Fibroblast of skin of right quadriceps (primary cell): ENCODE results near the gene MNX1.

Experiments used
- DNase-seq: peaks from one replicate; pipeline ENCODE4 v3.0.0-alpha.2; 2013

Gene MNX1

DNA sequence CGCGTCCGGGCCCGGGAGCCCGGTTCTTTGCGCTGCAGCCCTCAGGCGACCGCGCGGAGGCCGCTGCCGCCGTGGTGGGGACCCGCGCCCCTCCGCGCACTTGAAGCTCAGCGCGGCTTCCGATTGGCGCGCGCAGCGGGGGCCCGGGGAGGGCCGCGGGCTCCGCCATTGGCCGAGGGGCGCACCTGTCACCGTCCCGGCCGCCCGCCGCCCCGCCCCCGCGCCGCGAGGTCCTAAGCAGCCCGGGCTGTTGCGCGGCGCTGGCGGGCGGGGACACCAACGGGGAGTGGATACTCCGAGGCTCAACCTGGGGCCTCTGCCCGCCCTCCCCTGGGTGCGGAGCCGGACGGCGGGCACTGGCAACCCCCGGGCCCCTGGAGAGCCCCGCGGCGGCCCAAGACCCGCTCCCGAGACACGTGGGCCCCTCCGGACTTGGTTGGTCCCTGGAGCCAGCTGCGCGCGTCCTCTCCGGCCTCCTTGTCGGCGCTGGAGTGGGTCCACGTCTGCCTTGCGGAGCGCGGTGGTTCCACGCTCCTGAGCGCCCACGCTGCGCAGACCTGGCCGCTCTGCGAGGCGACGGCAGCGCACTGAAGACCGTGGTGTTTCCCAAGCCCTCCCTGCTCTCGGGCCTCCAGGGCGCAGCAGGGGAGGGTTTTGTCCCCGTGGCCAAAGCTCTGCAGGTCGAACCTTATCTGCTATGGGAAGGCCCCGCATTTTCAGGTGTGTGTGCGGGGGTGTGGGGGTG, at the start of gene MNX1:
TSS of gene MNX1 (minus strand) at position 76 of the 745 bp plus-strand sequence. CDS start 313 bp downstream, outside the sequence.
- DNase-seq, result peak; percentile 6

DNA sequence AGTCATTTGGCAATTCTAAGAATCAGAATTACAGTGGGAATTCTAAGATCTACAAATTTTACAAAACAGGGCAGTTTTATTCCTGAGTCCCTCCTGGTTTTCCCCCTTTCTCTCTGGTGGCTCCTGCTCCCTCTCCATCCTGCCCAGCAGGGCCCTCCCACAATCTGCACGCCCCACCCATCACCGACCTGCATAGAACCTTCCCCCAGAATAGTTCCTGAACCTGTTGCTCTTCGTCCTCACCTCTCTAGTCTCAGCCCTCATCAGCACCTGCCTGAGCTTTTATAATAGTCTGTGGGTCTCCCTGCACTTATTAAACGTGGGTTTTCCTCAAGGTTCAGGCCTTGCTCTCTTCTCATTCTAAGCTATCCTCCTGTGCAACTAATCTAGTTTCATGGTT, 49.1 kb upstream of the MNX1 start:
- DNase-seq, result no peak

GRCh38 chr7:157058701-157059100, 48.2 kb upstream of the MNX1 start:
- DNase-seq, result no peak

DNA sequence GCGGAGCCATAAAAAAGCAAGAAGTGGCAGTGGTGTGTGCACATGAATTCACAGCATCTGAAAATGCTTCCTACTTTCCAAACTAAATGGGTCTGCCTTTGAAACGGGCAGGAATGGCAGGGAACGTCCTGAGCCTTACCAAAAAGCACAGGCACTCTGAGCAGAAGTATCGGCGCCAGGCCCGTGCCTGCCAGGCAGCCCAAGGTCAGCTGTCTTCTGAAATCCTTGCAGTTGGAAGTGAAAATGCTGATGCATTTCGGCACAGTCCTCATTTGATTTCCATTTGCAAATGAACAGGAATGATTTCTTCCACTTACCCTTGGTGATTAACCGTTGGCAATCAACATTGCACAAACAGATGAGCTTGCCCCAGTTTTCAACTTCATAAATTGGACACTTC, 47.6 kb upstream of the MNX1 start:
- no peak for DNase-seq

GRCh38 chr7:157056957-157057902, 46.8 kb upstream of the MNX1 start:
- DNase-seq, result no peak

DNA sequence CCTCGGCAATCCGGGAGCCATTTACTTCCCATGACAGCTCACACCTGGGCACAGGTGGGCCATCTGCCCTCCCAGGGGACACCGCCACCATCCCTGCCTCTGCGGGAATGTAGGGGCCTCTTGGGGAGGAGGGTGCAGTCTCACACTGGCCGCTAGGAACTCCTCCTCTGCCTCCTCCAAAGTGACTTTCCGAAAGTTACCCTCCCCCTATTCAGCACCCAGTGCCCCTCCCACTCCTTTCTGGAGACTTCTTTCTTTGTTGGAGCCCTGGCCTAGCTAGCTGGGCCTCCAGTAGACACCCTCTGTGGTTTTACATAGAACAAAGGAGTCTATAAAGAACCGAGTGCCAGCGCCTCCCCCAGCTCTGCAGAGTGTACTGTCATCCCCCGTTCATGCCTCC, 45.8 kb upstream of the MNX1 start:
- DNase-seq, result no peak

GRCh38 chr7:157054927-157055326, 44.5 kb upstream of the MNX1 start:
- no peak for DNase-seq

DNA sequence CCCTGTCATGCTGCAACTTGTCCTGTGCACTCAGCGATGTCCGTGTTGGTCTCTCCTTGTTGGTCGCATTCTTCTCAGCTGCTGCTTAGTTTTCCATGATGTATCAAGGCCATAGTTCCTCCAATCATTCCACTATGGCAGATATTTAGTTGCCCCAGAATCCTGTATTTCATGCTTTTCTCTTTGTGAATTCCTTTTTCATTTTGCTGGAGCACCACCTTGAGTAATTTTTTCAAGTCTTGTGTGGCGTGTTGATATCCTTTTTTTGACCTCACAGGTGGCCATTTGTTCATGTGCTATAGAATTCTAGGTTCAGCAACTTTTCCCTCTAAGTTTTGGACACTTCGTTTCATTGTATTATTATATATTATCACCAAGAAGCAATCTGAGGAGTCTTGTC, 42.7 kb upstream of the MNX1 start:
- no peak for DNase-seq

DNA sequence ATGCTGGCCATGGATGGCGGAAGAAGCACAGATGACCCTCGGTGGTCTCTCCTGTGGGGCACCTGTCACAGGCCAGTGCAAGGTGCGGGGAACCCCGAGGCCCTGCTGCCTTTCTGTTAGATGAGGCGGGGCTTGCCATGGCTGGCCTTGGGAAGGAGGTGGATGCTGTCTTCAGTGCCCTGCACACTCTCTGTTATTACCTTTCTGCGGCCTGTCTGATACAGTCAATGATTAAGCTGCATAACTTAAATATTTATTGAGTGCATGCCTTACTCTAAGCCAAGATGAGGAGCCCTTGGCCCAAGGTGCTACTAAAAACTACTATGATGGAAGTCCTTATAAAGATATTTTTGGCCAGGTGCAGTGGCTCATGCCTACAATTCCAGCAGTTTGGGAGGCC, 36.7 kb upstream of the MNX1 start:
- no peak for DNase-seq

- DNase-seq, result peak; percentile 41
Measured at GRCh38 chr7:157046681-157047080, 36.2 kb upstream of the MNX1 start.

DNA sequence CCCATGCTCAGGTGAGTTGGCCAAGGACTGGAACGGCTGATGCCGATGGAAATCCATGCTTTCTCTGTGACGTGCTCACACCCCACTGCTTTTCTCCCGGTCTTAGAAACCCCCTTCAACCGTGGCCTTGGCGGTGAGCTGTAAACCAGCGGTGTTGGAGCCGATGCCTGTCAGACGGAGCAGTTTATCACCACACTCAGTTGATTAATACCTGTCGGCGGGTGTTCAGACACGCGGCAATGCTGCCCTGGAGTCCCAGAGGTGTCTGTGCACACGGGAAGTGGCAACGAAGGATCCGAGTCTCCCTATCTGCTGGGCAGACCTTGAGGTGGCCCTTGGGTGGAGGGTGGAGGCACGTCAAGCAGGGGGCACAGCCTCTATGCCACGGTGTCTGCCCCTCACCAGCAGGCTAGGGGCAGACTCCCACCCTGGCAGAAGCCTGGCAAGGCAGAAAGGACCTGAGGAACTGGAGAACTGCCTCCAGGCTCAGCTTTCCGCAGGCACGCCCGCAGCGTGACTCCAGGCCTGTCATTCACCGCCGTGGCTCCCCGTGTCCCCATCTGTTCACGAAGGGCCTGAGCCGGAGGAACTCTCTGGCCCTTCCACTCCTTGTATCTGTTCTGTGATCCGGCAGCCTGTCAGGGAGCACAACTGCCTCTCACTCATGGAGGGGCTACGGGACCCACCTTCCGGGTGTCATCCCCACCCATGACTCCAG, 34.6 kb upstream of the MNX1 start:
- no peak for DNase-seq

DNA sequence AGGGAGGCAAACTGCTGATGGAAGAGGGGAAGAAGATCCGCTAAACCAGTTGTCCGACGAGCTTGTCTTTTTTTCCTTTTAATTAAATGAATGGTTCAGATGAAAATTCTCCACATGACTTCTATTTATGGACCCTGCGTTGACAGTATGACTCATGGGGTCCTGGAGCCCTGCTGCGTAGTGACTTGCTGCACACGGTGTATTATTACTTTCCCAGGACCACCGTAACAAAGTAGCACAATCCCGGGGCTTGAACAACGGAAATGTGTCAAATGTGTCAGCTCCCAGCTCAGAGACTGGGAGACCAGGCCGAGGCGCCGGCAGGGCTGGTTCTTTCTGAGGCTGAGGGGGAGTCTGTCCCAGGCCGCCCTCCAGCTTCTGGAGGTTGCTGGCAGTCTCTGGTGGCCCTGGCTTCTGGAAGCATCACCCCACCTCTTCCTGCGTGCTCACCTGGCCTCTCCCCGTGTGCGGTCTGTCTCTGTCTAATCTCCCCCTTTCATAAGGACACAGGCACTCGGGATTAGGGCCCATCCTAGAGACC, 33.8 kb upstream of the MNX1 start:
- peak; percentile 33 for DNase-seq

GRCh38 chr7:157043745-157044144, 33.3 kb upstream of the MNX1 start:
- DNase-seq, result peak; percentile 63

DNA sequence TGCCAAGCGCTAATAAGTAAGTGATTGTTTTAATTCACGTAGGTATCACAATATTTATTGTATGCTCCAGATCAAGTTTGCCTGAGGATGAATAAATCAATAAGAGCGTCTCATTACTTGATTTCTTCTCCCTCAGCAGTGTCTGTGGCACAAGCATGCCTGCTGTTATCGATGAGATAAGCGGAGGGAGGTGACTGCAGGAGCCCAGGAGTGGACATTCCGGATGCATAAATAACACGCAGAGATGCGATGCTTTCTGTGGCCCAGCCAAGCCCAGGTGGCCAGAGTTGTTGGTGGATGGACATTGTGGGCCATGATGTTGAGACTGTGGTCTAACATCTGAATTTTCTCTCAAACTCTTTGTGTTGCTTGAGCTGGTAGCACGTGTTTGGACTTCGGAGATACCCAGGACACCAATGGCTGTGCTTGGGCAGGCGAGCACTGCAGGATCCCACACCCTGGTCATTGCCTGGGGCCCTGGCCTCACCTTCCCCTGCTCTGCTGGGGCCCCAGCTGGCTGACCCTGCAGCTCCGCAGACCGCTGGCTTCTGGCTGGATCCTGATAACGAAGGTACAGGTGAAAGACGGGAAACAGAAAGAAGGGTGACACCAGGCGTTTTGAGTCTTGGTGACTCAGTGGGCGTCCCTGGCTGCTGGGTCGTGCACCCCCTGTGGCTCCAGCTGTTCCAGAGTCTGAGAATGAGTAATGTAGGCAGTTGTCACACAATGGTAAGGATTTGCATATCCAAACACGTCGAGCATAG, 31.2 kb upstream of the MNX1 start:
- DNase-seq, result no peak

DNA sequence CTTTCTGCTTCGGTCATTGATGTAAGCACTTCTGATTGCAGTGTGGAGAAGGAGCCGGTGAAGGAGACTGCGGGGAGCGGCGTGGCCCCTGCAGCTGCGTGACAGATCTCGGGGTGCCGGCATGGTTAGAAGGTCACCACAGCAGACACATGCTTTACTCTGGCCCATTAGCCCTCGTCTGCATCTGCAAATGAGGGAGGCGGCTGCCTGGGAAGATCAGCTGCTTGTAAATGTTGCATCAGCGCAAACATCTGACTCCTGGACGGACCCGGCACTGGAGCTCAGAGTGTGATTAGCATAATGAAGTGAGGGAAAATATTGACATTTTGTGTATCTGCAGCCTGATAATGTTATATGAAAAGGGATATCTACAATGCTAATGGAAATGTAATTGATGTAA, 30.5 kb upstream of the MNX1 start:
- no peak for DNase-seq

DNA sequence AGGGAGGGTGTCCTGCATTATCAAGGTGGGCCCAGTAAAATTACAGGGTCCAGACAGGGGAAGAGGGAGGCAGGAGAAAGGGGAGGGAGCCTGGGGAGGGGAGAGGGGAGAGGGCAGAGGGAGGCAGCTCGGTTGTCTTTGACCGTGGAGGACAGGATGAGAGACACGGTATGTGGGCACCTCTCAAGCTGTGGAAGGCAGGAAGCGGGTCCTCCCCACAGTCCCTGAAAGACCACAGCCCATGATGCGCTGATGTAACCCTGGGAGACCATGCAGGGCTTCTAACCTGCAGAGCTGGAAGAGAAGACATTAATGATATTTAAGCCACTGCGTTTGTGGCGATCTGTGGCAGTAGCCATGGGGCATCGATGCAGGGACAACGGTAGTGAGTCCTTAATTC, 27.2 kb upstream of the MNX1 start:
- no peak for DNase-seq

DNA sequence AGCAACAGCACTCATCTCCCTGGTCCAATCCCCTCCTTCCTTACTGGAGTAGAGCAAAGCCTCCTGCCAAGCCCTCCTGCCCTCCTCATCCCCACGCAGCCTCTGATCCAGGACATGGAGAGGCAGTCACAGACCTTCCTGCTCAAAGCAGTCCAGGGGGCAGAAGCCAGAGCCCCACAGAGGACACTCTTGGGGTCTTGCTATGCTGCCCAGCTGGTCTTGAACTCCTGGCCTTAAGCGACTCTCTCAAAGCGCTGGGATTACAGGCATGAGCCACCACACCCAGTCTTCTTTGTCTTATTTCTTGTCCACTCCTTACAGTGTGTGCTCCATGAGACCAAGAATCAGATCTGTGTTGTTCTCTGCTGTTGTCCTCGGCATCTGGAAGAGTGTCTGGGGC, 26.6 kb upstream of the MNX1 start:
- no peak for DNase-seq

- no peak for DNase-seq
Measured at GRCh38 chr7:157035979-157036378, 25.5 kb upstream of the MNX1 start.

DNA sequence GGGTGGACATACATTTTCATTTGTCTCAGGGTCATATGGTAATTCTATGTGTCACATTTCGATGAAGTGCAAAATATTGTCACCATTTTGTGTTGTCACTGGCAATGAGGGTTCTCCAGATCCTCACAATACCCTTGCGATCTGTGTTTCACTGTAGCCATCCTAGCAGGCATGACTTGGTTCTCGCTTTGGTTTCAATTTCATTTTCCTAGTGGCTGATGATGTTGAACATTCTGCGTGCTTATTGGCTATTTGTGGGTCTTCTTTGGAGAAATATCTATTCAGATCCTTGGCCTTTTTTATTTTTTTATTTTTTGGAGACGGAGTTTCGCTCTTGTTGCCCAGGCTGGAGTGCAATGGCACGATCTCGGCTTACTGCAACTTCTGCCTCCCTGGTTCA, 24.8 kb upstream of the MNX1 start:
- DNase-seq, result no peak

- DNase-seq, result no peak
Measured at GRCh38 chr7:157033483-157034473, 23.3 kb upstream of the MNX1 start.
